Common myeloid progenitor, CD34-positive (primary cell): ENCODE data around the gene HDGFL2.

Experiments
- CTCF ChIA-PET: fragments of 350-600 bp; sonication (Branson Sonifier 250); formaldehyde crosslinking; loops from one replicate; lab custom pipeline; 2021; ENCODE audit warnings: antibody characterized with exemption; lab: Charles Lee
- POLR2A ChIA-PET: fragments of 350-600 bp; sonication (Branson Sonifier 250); formaldehyde crosslinking; loops from one replicate; lab custom pipeline; 2021; ENCODE audit warnings: antibody characterized with exemption; lab: Charles Lee
- DNase-seq, 3 donors: peaks; one replicate each; pipeline versions ENCODE4 v3.0.0 to v3.0.0-alpha.2; 2013
- H3K27ac ChIP-seq, 2 experiments: 1 replicate in 1 of 2; 2 replicates in 1 of 2; pipeline ENCODE4 v1.7.0; 2013; ENCODE audit warnings: inconsistent platforms in 2 of 2, low read length in 2 of 2, mild to moderate bottlenecking in 2 of 2, low read depth in 1 of 2, moderate library complexity in 1 of 2; ENCODE audit not compliant: severe bottlenecking in 2 of 2, insufficient read depth in 1 of 2, poor library complexity in 1 of 2
- H3K27me3 ChIP-seq, 5 experiments: replicated peaks in 2 of 5; 1 replicate in 3 of 5; 2 replicates in 2 of 5; pipeline versions ENCODE4 v1.6.1 to v1.7.0; 2013; ENCODE audit warnings: low read length in 4 of 5, mild to moderate bottlenecking in 2 of 5, moderate library complexity in 2 of 5, inconsistent platforms in 1 of 5; ENCODE audit not compliant: insufficient read depth in 5 of 5, control insufficient read depth in 4 of 5
- H3K36me3 ChIP-seq, 4 experiments: 1 replicate in 2 of 4; 2 replicates in 2 of 4; pipeline versions ENCODE4 v1.6.1 to v1.7.0; 2013; ENCODE audit warnings: low read length in 3 of 4, control low read depth in 1 of 4, mild to moderate bottlenecking in 1 of 4; ENCODE audit not compliant: control insufficient read depth in 4 of 4, insufficient read depth in 4 of 4
- H3K4me1 ChIP-seq, 4 experiments: 1 replicate in 3 of 4; 2 replicates in 1 of 4; pipeline versions ENCODE4 v1.6.1 to v1.7.1; 2013; ENCODE audit warnings: low read length in 3 of 4, mild to moderate bottlenecking in 3 of 4, control low read depth in 1 of 4, inconsistent platforms in 1 of 4, moderate library complexity in 1 of 4; ENCODE audit not compliant: control insufficient read depth in 4 of 4, insufficient read depth in 4 of 4; ENCODE audit errors: control extremely low read depth in 1 of 4
- H3K4me3 ChIP-seq, 7 experiments: 1 replicate in 4 of 7; 2 replicates in 3 of 7; pipeline versions ENCODE4 v1.5.1 to v1.7.0; 2013; ENCODE audit warnings: mild to moderate bottlenecking in 7 of 7, low read length in 6 of 7, moderate library complexity in 6 of 7, inconsistent platforms in 2 of 7, low read depth in 2 of 7, control low read depth in 1 of 7; ENCODE audit not compliant: insufficient read depth in 4 of 7, control insufficient read depth in 1 of 7; ENCODE audit errors: extremely low read depth in 1 of 7
- H3K9me3 ChIP-seq, 5 experiments: 1 replicate in 4 of 5; 2 replicates in 1 of 5; pipeline versions ENCODE4 v1.6.1 to v1.7.1; 2013; ENCODE audit warnings: low read length in 4 of 5, mild to moderate bottlenecking in 2 of 5, inconsistent platforms in 1 of 5, low read depth in 1 of 5, moderate library complexity in 1 of 5; ENCODE audit not compliant: control insufficient read depth in 4 of 5, insufficient read depth in 2 of 5; ENCODE audit errors: control extremely low read depth in 1 of 5
- WGBS: methylation state at CpG from one replicate; pipeline ENCODE4 v1.1.5; 2013; ENCODE audit not compliant: insufficient coverage; 5-methylcytosine and 5-hydroxymethylcytosine counted together

Gene HDGFL2

DNA sequence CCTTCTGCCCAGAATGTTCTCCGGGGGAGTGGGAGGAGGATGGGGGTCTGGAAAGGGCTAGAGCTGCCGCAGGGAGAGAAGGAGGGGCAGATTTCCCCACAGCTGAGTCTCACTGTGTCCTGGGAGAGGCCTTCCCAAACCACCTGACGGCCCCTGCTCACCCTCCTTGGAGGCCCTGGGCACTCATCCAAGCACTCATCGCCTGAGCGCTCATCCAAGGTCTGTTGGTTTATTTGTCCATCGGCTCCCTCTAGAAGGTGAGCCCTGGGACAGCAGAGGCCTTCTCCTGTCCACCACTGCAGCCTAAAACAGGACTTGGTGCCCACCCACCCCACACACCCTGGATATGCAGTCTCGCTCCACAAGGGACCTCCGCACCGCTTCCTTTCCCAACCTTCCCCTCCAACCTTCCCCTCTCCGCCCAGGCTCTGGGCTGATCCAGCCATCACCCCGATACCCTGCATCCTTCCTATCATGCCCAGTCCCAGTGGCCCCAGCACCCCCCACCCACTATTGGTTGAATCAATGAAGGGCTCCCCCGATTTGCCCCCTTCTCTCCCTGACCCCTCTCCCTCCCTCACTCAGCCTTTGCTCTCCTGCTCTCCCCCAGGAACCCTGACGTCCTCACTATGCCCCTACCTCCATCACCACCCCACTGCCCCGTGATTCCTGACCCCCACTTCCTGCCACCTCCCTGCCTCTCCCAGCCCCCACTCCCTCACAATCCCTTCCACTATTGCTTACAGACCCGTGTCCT, 16.2 kb upstream of the HDGFL2 start:
- Histone ChIP-seq H3K4me3 (peak overlapping the region in 5 of 7 experiments; percentile 70 to 84 (median 80)), H3K4me1 (peaks cover 2 to 23% (median 17%) of the 10 kb centered on the region in 4 experiments), H3K27me3 (no peaks in the 10 kb centered on the region), H3K9me3 (no peaks in the 10 kb centered on the region), H3K27ac (peak overlapping the region in 1 of 2 experiments; percentile 61), H3K36me3 (peaks cover 3 to 28% (median 26%) of the 10 kb centered on the region in 4 experiments)
- no peak for DNase-seq
- 77% methylated on average over 14 of the region's 15 CpGs for WGBS
- CTCF ChIA-PET, result no interaction called here
- POLR2A ChIA-PET, result interaction anchor here (0.8 to 1.3 kb wide), 2 partner anchors 12 to 17 kb away, joined by 3 to 4 read pairs; partner anchors contain the start of gene HDGFL2

- Histone ChIP-seq H3K27me3 (no peaks in the 10 kb centered on the region), H3K36me3 (peaks cover 3 to 25% (median 22%) of the 10 kb centered on the region in 4 experiments), H3K9me3 (no peaks in the 10 kb centered on the region), H3K27ac (peak overlapping the region in 1 of 2 experiments; percentile 75), H3K4me3 (peak overlapping the region; percentile 47 to 84 (median 75)), H3K4me1 (peaks cover 2 to 23% (median 17%) of the 10 kb centered on the region in 4 experiments)
- ChIA-PET CTCF (interaction anchor here (0.6 to 1.4 kb wide), 2 partner anchors 15 to 54 kb away, joined by 3 to 4 read pairs; partner anchors contain the start of gene CHAF1A), POLR2A (interaction anchor here (0.8 to 1.3 kb wide), 2 partner anchors 12 to 16 kb away, joined by 3 to 4 read pairs; partner anchors contain the start of gene HDGFL2)
- WGBS, result 6% methylated on average over 5 of the region's 9 CpGs
- peak in 2 of 3 donors; percentile 47 for DNase-seq
Observed at GRCh38 chr19:4456476-4456842, 15.6 kb upstream of the HDGFL2 start.

- peaks cover 3 to 22% (median 20%) of the 10 kb centered on the region in 4 experiments for H3K36me3 ChIP-seq
- peaks cover 2 to 23% (median 17%) of the 10 kb centered on the region in 4 experiments for H3K4me1 ChIP-seq
- no peaks in the 10 kb centered on the region for H3K9me3 ChIP-seq
- H3K4me3 ChIP-seq, result peak overlapping the region; percentile 48 to 86 (median 75)
- no peaks in the 10 kb centered on the region for H3K27me3 ChIP-seq
- WGBS, result under 1% methylated on average over 10 of the region's 53 CpGs
- peak; percentile 54 to 75 (median 67) for DNase-seq
- H3K27ac ChIP-seq, result peak overlapping the region in 1 of 2 experiments; percentile 75
- ChIA-PET POLR2A (interaction anchor here (0.6 to 2.0 kb wide), 4 partner anchors 13 to 87 kb away, joined by 3 to 6 read pairs (median 4); partner anchors contain the start of gene HDGFL2), CTCF (interaction anchor here (0.6 to 1.4 kb wide), 2 partner anchors 14 to 55 kb away, joined by 3 to 4 read pairs; partner anchors contain the start of gene CHAF1A)
Observed at GRCh38 chr19:4456843-4457653, 15.0 kb upstream of the HDGFL2 start.

DNA sequence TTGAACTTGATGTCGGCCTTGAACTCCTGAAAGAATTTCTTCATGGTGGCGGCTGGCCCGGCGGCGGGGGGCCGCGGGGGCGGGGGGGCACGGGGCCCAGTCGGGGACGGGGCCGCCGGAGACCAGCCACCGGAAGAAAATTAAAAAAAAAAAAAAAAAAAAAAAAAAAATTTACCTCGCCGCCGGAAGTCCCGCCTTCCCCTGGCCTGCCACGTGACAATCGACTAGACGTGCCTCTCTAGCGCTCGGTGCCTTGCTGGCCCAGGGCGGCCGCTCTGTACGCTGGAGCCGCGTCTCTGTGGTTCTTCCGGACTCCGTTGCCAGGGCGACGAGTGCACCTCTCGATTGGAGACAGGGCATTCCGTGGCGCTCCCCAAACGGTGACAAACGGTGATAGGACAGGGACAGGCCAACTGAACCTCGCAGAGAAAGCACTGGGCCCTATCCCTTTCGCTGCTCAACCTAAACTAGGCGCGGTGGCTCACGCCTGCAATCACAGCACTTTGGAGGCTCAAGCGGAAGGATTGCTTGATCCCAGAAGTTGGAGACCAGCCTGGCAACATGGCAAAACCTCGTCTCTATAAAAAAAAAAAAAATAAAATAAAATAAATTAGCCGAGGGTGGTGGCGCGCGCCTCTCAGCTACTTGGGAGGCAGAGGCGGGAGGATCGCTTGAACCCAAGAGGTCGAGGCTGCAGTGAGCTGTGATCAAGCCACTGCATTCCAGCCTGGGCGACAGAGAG, 14.3 kb upstream of the HDGFL2 start, which contains the start of gene UBXN6:
TSS of gene UBXN6 (minus strand) at position 141 of the 742 bp plus-strand sequence. CDS start at position 44, 97 bp downstream.
- H3K27me3 ChIP-seq, result no peaks in the 10 kb centered on the region
- no peaks in the 10 kb centered on the region for H3K9me3 ChIP-seq
- CTCF ChIA-PET, result interaction anchor here (0.6 to 1.4 kb wide), 3 partner anchors 13 to 215 kb away, joined by 3 to 4 read pairs (median 3); partner anchors contain the start of gene SH3GL1
- H3K36me3 ChIP-seq, result peaks cover 0 to 14% (median 12%) of the 10 kb centered on the region in 4 experiments
- peak within 1 kb of the TSS; percentile 48 to 86 (median 75) for H3K4me3 ChIP-seq
- POLR2A ChIA-PET, result interaction anchor here (0.6 to 2.0 kb wide), 3 partner anchors 13 to 88 kb away, joined by 3 to 6 read pairs (median 4); partner anchors contain the start of gene HDGFL2
- peak; percentile 99 to 100 (median 99) for DNase-seq
- peak within 1 kb of the TSS in 1 of 2 experiments; percentile 76 for H3K27ac ChIP-seq
- peaks cover 2 to 23% (median 17%) of the 10 kb centered on the region in 4 experiments for H3K4me1 ChIP-seq
- 12% methylated on average over 27 of the region's 52 CpGs for WGBS

- Histone ChIP-seq H3K4me3 (no peak overlapping the region), H3K9me3 (no peaks in the 10 kb centered on the region), H3K27me3 (no peaks in the 10 kb centered on the region), H3K36me3 (no peaks in the 10 kb centered on the region), H3K4me1 (no peaks in the 10 kb centered on the region), H3K27ac (no peak overlapping the region)
- no peak for DNase-seq
- POLR2A ChIA-PET, result interaction anchor here (0.6 kb wide), 1 partner anchor 490 kb away, joined by 3 read pairs; no protein-coding TSS in a partner anchor
- CTCF ChIA-PET, result no interaction called here
- 98% methylated on average over 5 of the region's 8 CpGs for WGBS
Observed at GRCh38 chr19:4464815-4465581, 7.1 kb upstream of the HDGFL2 start.
